Epithelial cell of esophagus (primary cell): ENCODE data around the gene THSD4.
A peak's percentile ranks its signal among the peaks of the same experiment; 100 is the strongest.

Source experiments
- DNase-seq: peaks from one replicate; pipeline ENCODE4 v3.0.0; 2010; ENCODE audit warnings: low read depth
- H3K4me3 ChIP-seq: 2 replicates; pipeline ENCODE4 v1.5.1; 2011; ENCODE audit warnings: mild to moderate bottlenecking, low read length, control low read depth
- TF ChIP-seq, protein P1 (sequence below): IDR thresholded peaks from 2 replicates; pipeline ENCODE4 v1.5.1; 2011; ENCODE audit warnings: low read depth, mild to moderate bottlenecking, low read length, control low read depth, inconsistent platforms; ENCODE audit not compliant: insufficient read depth; ENCODE audit errors: missing control alignments

Gene THSD4

GRCh38 chr15:71374607-71375352 is 259.5 kb downstream of the THSD4 start:
- TF ChIP-seq, protein P1, sequence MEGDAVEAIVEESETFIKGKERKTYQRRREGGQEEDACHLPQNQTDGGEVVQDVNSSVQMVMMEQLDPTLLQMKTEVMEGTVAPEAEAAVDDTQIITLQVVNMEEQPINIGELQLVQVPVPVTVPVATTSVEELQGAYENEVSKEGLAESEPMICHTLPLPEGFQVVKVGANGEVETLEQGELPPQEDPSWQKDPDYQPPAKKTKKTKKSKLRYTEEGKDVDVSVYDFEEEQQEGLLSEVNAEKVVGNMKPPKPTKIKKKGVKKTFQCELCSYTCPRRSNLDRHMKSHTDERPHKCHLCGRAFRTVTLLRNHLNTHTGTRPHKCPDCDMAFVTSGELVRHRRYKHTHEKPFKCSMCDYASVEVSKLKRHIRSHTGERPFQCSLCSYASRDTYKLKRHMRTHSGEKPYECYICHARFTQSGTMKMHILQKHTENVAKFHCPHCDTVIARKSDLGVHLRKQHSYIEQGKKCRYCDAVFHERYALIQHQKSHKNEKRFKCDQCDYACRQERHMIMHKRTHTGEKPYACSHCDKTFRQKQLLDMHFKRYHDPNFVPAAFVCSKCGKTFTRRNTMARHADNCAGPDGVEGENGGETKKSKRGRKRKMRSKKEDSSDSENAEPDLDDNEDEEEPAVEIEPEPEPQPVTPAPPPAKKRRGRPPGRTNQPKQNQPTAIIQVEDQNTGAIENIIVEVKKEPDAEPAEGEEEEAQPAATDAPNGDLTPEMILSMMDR = no peak

DNA sequence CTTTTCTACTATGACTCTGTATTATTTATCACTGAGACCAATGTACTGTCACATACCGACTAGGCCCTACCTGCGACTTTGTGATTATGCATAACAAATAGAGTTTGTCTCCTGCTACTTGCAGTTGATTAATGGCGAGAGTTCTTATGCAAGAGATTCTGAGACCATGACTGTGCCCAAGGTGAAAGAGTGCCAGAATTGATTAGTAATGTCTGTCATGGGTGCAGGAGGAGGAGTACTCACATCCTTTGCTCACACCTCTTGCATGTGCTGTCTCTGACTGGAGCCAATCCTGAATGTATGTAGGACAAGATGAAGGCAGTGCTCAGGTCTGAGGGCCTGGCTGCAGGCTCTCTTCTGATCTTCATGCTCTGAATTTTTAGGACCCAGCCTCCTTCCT is 260.7 kb downstream of the THSD4 start:
- no peak overlapping the region for H3K4me3 ChIP-seq
- peak; percentile 31 for DNase-seq
- TF ChIP-seq, protein P1 = no peak

More at GRCh38 chr15:71374607-71375352, 259.5 kb downstream of the THSD4 start:
- H3K4me3 ChIP-seq = no peak overlapping the region
- peak; percentile 21 for DNase-seq

DNA sequence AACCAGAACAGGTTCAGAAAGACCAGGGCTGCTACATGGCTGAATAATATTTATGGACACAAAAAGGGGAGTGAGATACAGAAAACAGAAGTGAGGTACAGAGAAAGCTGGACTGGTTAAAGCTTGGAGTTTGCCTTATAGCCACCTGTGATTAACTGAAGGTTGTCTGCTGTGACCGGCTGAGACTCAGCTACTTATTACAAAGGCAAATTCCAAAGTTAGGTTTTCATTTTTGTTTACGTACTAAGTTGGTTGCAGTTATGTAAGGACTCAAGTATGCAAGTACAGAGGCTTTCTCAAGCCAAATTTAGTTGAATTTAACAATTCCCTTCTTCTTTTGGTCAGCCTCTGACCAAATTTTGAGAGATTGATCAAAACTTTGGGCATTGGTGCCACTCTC is 264.6 kb downstream of the THSD4 start:
- no peak for DNase-seq
- no peak overlapping the region for H3K4me3 ChIP-seq

DNA sequence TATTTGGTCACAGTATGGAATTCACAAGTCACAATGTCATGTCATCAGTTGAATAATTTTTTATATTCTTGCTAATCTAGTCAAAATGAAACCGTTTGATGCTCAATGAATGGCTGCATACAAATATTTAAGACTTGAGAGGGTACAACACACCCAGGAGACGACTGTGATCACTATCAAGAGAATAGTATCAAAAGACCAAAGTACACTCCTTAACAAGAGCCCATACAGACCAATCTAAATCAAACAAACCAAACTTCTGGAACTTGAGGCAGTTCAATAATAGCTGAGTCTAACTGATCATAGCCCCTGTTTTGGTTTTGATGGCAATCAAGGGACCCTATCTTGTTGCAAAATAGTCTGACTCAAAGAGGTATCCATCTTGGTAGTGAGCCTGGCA is 265.1 kb downstream of the THSD4 start:
- no peak overlapping the region for H3K4me3 ChIP-seq
- DNase-seq = no peak

More for the DNA sequence above, 264.6 kb downstream of the THSD4 start:
- TF ChIP-seq, protein P1 = no peak

DNA sequence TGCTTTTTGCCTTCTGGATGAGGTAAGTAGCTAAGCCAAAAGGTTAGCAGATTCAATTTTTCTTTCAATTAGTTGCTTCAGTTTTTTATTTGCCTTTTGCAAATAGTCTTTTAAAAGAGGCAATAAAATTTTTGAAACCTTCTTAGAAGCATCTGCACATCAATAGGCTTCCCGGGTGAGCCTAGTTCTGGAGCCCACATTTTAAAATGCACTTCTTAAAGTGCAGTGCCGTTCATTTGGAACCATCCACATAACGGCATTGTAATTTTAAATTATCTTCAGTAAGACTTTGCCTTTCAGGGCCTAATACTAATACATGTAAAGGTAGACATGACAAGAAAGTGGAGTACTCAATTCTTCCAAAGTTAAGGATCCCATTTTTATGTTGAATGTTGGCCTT is 269.2 kb downstream of the THSD4 start:
- TF ChIP-seq, protein P1 = no peak
- DNase-seq = no peak
- H3K4me3 ChIP-seq = no peak overlapping the region

More for the DNA sequence above, 265.1 kb downstream of the THSD4 start:
- TF ChIP-seq, protein P1 = no peak

DNA sequence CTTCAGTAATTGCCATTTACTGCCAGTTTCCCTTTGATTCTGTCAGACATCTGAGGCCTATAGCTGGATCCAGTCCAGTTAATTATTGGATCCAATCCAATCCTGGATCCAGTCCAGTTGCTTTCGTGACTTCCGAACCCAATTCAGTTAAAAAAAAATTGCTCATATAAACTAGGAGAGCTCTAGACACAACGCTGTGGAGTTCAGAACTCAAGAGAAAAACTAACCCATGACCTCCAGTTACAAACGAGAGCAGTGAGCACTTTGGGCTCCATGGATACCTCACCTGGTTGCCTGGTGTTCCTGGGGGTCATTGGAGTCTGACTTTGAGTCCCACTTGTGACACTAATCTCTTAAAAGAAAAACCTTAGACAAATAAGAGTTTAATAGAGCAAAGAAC is 269.8 kb downstream of the THSD4 start:
- TF ChIP-seq, protein P1 = no peak
- no peak for DNase-seq
- H3K4me3 ChIP-seq = no peak overlapping the region

- TF ChIP-seq, protein P1 = no peak
- DNase-seq = no peak
- H3K4me3 ChIP-seq = no peak overlapping the region
Measured at GRCh38 chr15:71385457-71385856, 270.2 kb downstream of the THSD4 start.
